HG02610 (cell line): ENCODE data around the gene TMEM220.

Experiments
- ATAC-seq: cut with Tn5 transposase; IDR thresholded peaks from one replicate; pipeline ENCODE4 v1.9.1; 2021; ENCODE audit warnings: mild to moderate bottlenecking, moderate library complexity; ENCODE audit not compliant: unreplicated experiment

Gene TMEM220

GRCh38 chr17:10673312-10673711 lies 56.5 kb downstream of the TMEM220 start:
- no peak for ATAC-seq

GRCh38 chr17:10668775-10669174 lies 61.0 kb downstream of the TMEM220 start:
- ATAC-seq, result no peak

- no peak for ATAC-seq
Measured at GRCh38 chr17:10666906-10667305, 62.9 kb downstream of the TMEM220 start.

- ATAC-seq, result no peak
Measured at GRCh38 chr17:10664571-10664970, 65.3 kb downstream of the TMEM220 start.
